Adrenal gland (tissue), 5 donors: ENCODE measurements around the gene MOGAT1.

Experiments used
- POLR2A ChIP-seq, 2 donors: fragments of 450-650 bp; IDR thresholded peaks; one replicate each; pipeline ENCODE4 v1.6.1; 2017; ENCODE audit warnings: antibody characterized with exemption in 2 of 2, mild to moderate bottlenecking in 2 of 2, moderate library complexity in 1 of 2
- TF ChIP-seq, protein P1 (sequence below), 6 experiments: fragments of 450-650 bp in 4 of 6; fragments of 200-600 bp in 2 of 6; sonication (generic) in 1 of 6; IDR thresholded peaks; 1 replicate in 5 of 6; 2 replicates in 1 of 6; pipeline versions ENCODE4 v1.5.1 to v1.8.0; 2016 to 2021; ENCODE audit warnings: antibody characterized with exemption in 6 of 6, mild to moderate bottlenecking in 2 of 6, moderate library complexity in 1 of 6
- donor health status: DM: no; HTN: no; CAD: no.

DNA sequence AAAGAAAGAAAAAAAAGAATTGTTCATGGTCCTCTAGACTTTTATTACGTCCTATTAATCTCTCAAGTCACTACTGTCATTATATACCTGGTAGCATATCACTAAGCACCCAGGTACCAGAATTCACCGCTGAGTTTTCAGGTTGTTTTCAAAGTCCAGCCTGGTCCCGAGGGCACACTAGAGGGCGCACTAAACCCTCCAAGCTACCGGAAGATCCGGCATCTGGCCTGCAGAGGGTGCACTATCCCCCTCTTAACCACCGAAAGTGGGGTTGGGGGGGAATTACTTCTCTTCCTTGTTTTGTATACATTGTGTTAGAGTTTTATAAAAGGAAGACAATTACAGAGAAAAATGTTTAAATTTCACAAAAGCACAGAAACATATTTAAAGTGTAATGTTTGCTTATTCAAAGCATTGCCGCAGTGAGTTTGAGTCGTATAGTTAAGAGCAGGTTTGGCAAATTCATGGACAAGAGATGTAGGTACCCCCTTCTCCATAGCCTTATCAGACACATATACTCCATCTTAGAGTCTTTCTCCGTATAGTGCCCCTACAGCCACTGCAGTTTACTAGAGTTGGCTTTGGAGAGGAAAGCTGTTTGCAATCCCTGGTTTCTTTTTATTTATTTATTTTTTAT, 19.2 kb downstream of the MOGAT1 start:
- no peak for TF ChIP-seq POLR2A (IDR thresholded peaks at IDR 0.05)
- TF ChIP-seq, protein P1, sequence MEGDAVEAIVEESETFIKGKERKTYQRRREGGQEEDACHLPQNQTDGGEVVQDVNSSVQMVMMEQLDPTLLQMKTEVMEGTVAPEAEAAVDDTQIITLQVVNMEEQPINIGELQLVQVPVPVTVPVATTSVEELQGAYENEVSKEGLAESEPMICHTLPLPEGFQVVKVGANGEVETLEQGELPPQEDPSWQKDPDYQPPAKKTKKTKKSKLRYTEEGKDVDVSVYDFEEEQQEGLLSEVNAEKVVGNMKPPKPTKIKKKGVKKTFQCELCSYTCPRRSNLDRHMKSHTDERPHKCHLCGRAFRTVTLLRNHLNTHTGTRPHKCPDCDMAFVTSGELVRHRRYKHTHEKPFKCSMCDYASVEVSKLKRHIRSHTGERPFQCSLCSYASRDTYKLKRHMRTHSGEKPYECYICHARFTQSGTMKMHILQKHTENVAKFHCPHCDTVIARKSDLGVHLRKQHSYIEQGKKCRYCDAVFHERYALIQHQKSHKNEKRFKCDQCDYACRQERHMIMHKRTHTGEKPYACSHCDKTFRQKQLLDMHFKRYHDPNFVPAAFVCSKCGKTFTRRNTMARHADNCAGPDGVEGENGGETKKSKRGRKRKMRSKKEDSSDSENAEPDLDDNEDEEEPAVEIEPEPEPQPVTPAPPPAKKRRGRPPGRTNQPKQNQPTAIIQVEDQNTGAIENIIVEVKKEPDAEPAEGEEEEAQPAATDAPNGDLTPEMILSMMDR (IDR thresholded peaks at IDR 0.05): peak; percentile 65 to 90 (median 86)
